Smooth muscle cell (in vitro differentiated cells): ENCODE results near the gene AP3S1. TPM values are rescaled to one million over a fixed set of nuclear protein-coding genes. Genes with fewer than 3 reads are reported as not detected.
A peak's percentile ranks its signal among the peaks of the same experiment; 100 is the strongest.

Experiments used
- DNase-seq: peaks from one replicate; lab custom pipeline; 2025; ENCODE audit not compliant: unreplicated experiment; lab: John Stamatoyannopoulos, UW
- H2AFZ ChIP-seq: fragments of 200-600 bp; sonication (generic); 2 replicates; pipeline ENCODE4 v1.6.0; 2016; ENCODE audit warnings: antibody characterized with exemption, low read depth, mild to moderate bottlenecking
- H3F3A ChIP-seq: fragments of 200-600 bp; sonication (generic); 2 replicates; pipeline ENCODE4 v1.6.0; 2017; ENCODE audit warnings: antibody characterized with exemption, low read depth
- H3K27ac ChIP-seq: fragments of 200-600 bp; sonication (generic); 2 replicates; pipeline ENCODE4 v1.5.1; 2016; ENCODE audit warnings: low read depth, mild to moderate bottlenecking
- H3K27me3 ChIP-seq: fragments of 200-600 bp; sonication (generic); 2 replicates; pipeline ENCODE4 v1.6.1; 2016; ENCODE audit warnings: low read depth, mild to moderate bottlenecking
- H3K36me3 ChIP-seq: fragments of 200-600 bp; sonication (generic); 2 replicates; pipeline ENCODE4 v1.5.1; 2016; ENCODE audit warnings: low read depth
- H3K4me1 ChIP-seq: fragments of 200-600 bp; sonication (generic); 2 replicates; pipeline ENCODE4 v1.5.1; 2016; ENCODE audit warnings: low read depth
- H3K4me2 ChIP-seq: fragments of 200-600 bp; sonication (generic); 2 replicates; pipeline ENCODE4 v1.6.0; 2016; ENCODE audit warnings: mild to moderate bottlenecking
- H3K4me3 ChIP-seq: fragments of 200-600 bp; sonication (generic); 2 replicates; pipeline ENCODE4 v1.5.1; 2016; ENCODE audit warnings: mild to moderate bottlenecking
- H3K79me2 ChIP-seq: fragments of 200-600 bp; sonication (generic); 2 replicates; pipeline ENCODE4 v1.6.0; 2016; ENCODE audit warnings: low read depth, mild to moderate bottlenecking
- H3K9ac ChIP-seq: fragments of 200-600 bp; sonication (generic); 2 replicates; pipeline ENCODE4 v1.6.0; 2016; ENCODE audit warnings: low read depth
- H3K9me3 ChIP-seq: fragments of 200-600 bp; sonication (generic); replicated peaks from 2 replicates; pipeline ENCODE4 v1.5.1; 2016; ENCODE audit warnings: low read depth
- H4K20me1 ChIP-seq: fragments of 200-600 bp; sonication (generic); 2 replicates; pipeline ENCODE4 v1.6.0; 2016; ENCODE audit warnings: low read depth
- CTCF ChIP-seq: fragments of 200-600 bp; sonication (generic); IDR thresholded peaks from 2 replicates; pipeline ENCODE4 v1.5.1; 2017; ENCODE audit warnings: borderline replicate concordance, mild to moderate bottlenecking, antibody characterized with exemption; ENCODE audit not compliant: insufficient read depth, poor library complexity, severe bottlenecking
- WGBS: methylation state at CpG from one replicate; pipeline ENCODE4 v1.1.7; 2016; ENCODE audit warnings: low lambda C conversion rate; 5-methylcytosine and 5-hydroxymethylcytosine counted together
- polyA plus RNA-seq: library from polyadenylated mRNA; unstranded; fragments of >200 nt; fragmentation: Nextera tagmentation; extraction: Ambion mirVana; gene quantifications from 2 replicates; pipeline ENCODE4 v1.2.1, GENCODE V29; 2016
- total RNA-seq: library from RNA; depleted of rRNA; stranded (reverse); fragments of >200 nt; gene quantifications from 2 replicates; pipeline ENCODE4 v1.2.3, GENCODE V29; 2014

The AP3S1 gene
- total RNA-seq: 130 and 224 TPM in 2 replicates
- 180 and 191 TPM in 2 replicates for polyA plus RNA-seq

- Histone ChIP-seq H3K4me1 (peaks cover 15% of the 10 kb centered on the region), H3K27me3 (no peaks in the 10 kb centered on the region), H3K4me2 (peak within 1 kb of the TSS; percentile 85), H3K9me3 (no peaks in the 10 kb centered on the region), H3F3A (no peaks in the 10 kb centered on the region), H3K79me2 (peaks cover 95% of the 10 kb centered on the region), H3K4me3 (peak within 1 kb of the TSS; percentile 96), H3K9ac (peak within 1 kb of the TSS; percentile 92), H4K20me1 (peaks cover 81% of the 10 kb centered on the region), H2AFZ (peak within 1 kb of the TSS; percentile 84), H3K27ac (peak within 1 kb of the TSS; percentile 87), H3K36me3 (peaks cover 4% of the 10 kb centered on the region)
- DNase-seq: peak; percentile 70
- 4% methylated on average over 46 of the region's 65 CpGs for WGBS
- no peak for TF ChIP-seq CTCF
These were observed at the start of gene AP3S1, which contains the start of gene ATG12 for GRCh38 chr5:115841382-115842088. Gene AP3S1, plus strand, starts transcription at chr5:115841935. Its CDS starts 103 bp downstream, at chr5:115842038. Gene ATG12, minus strand, starts transcription at chr5:115841565. Its CDS starts 13 bp downstream, at chr5:115841552.

GRCh38 chr5:115795700-115796099 lies 46.0 kb upstream of the AP3S1 start:
- Histone ChIP-seq H3K27ac (no peak overlapping the region), H2AFZ (no peak overlapping the region), H3K9ac (no peak overlapping the region), H3K36me3 (no peaks in the 10 kb centered on the region), H4K20me1 (no peaks in the 10 kb centered on the region), H3K27me3 (no peaks in the 10 kb centered on the region), H3K4me3 (no peak overlapping the region), H3K4me2 (no peak overlapping the region), H3F3A (no peaks in the 10 kb centered on the region), H3K9me3 (no peaks in the 10 kb centered on the region), H3K79me2 (no peaks in the 10 kb centered on the region), H3K4me1 (no peaks in the 10 kb centered on the region)
- no peak for TF ChIP-seq CTCF
- no peak for DNase-seq
- WGBS: 86% methylated on average over 1 of the region's 1 CpG

GRCh38 chr5:115796656-115797055 lies 45.1 kb upstream of the AP3S1 start:
- no peak for TF ChIP-seq CTCF
- Histone ChIP-seq H3K9me3 (no peaks in the 10 kb centered on the region), H3K79me2 (no peaks in the 10 kb centered on the region), H3F3A (no peaks in the 10 kb centered on the region), H3K4me1 (no peaks in the 10 kb centered on the region), H2AFZ (no peak overlapping the region), H3K36me3 (no peaks in the 10 kb centered on the region), H3K9ac (no peak overlapping the region), H3K4me3 (no peak overlapping the region), H3K4me2 (no peak overlapping the region), H3K27me3 (no peaks in the 10 kb centered on the region), H3K27ac (no peak overlapping the region), H4K20me1 (no peaks in the 10 kb centered on the region)
- DNase-seq: no peak
- WGBS: 92% methylated on average over 3 of the region's 3 CpGs

- H3K27me3 ChIP-seq: no peaks in the 10 kb centered on the region
- H2AFZ ChIP-seq: no peak overlapping the region
- no peak for DNase-seq
- H4K20me1 ChIP-seq: no peaks in the 10 kb centered on the region
- no peaks in the 10 kb centered on the region for H3K4me1 ChIP-seq
- H3K36me3 ChIP-seq: no peaks in the 10 kb centered on the region
- H3K9me3 ChIP-seq: no peaks in the 10 kb centered on the region
- H3K4me3 ChIP-seq: no peak overlapping the region
- 90% methylated on average over 2 of the region's 2 CpGs for WGBS
- H3K27ac ChIP-seq: no peak overlapping the region
- no peaks in the 10 kb centered on the region for H3F3A ChIP-seq
- H3K4me2 ChIP-seq: no peak overlapping the region
- H3K9ac ChIP-seq: no peak overlapping the region
- TF ChIP-seq CTCF: no peak
- H3K79me2 ChIP-seq: no peaks in the 10 kb centered on the region
These were observed 43.5 kb upstream of the AP3S1 start for GRCh38 chr5:115798252-115798651.
